Loucy (cell line): ENCODE results near the gene ZNF549.
A peak's percentile ranks its signal among the peaks of the same experiment; 100 is the strongest.

Source experiments
- H2AFZ ChIP-seq: fragments of 200-600 bp; sonication (generic); 2 replicates; pipeline ENCODE4 v1.6.0; 2016; ENCODE audit warnings: antibody characterized with exemption, mild to moderate bottlenecking, low read length, moderate library complexity
- H3F3A ChIP-seq: fragments of 200-600 bp; 2 replicates; pipeline ENCODE4 v1.6.0; 2016; ENCODE audit warnings: antibody characterized with exemption, low read depth, mild to moderate bottlenecking
- H3K27me3 ChIP-seq: fragments of 200-600 bp; sonication (generic); 2 replicates; pipeline ENCODE4 v1.6.1; 2014; ENCODE audit warnings: low read length, mild to moderate bottlenecking; ENCODE audit not compliant: insufficient read depth, poor library complexity, severe bottlenecking
- H3K36me3 ChIP-seq: fragments of 200-600 bp; sonication (generic); 2 replicates; pipeline ENCODE4 v1.6.1; 2016; ENCODE audit warnings: low read length; ENCODE audit not compliant: insufficient read depth
- H3K4me1 ChIP-seq: fragments of 200-600 bp; sonication (generic); 2 replicates; pipeline ENCODE4 v1.5.1; 2014; ENCODE audit warnings: low read length, mild to moderate bottlenecking; ENCODE audit not compliant: insufficient read depth, poor library complexity, severe bottlenecking
- H3K4me2 ChIP-seq: fragments of 200-600 bp; sonication (generic); 2 replicates; pipeline ENCODE4 v1.6.0; 2014; ENCODE audit warnings: antibody characterized with exemption, low read length, low read depth, mild to moderate bottlenecking; ENCODE audit not compliant: poor library complexity, severe bottlenecking
- H3K4me3 ChIP-seq: fragments of 200-600 bp; sonication (generic); 2 replicates; pipeline ENCODE4 v1.5.1; 2014; ENCODE audit warnings: low read length, mild to moderate bottlenecking, mixed read lengths; ENCODE audit not compliant: poor library complexity, severe bottlenecking
- H3K79me2 ChIP-seq: fragments of 200-600 bp; sonication (generic); 2 replicates; pipeline ENCODE4 v1.6.1; 2014; ENCODE audit warnings: low read length; ENCODE audit not compliant: insufficient read depth
- H3K9ac ChIP-seq: fragments of 200-600 bp; sonication (generic); 2 replicates; pipeline ENCODE4 v1.6.0; 2014; ENCODE audit warnings: mild to moderate bottlenecking, low read depth, low read length, moderate library complexity; ENCODE audit not compliant: poor library complexity, severe bottlenecking
- H3K9me2 ChIP-seq: fragments of 200-600 bp; sonication (generic); replicated peaks from 2 replicates; pipeline ENCODE4 v1.6.1; 2016; ENCODE audit warnings: low read depth, low read length, mixed read lengths
- H3K9me3 ChIP-seq: fragments of 200-600 bp; sonication (generic); 2 replicates; pipeline ENCODE4 v1.6.1; 2014; ENCODE audit warnings: mild to moderate bottlenecking, antibody characterized with exemption, low read length, low read depth; ENCODE audit not compliant: insufficient read depth
- H4K20me1 ChIP-seq: fragments of 200-600 bp; sonication (generic); 2 replicates; pipeline ENCODE4 v1.6.0; 2014; ENCODE audit warnings: antibody characterized with exemption, low read length, mild to moderate bottlenecking; ENCODE audit not compliant: insufficient read depth, poor library complexity, severe bottlenecking
- EZH2phosphoT487 ChIP-seq: fragments of 200-600 bp; IDR thresholded peaks from 2 replicates; pipeline ENCODE4 v1.6.1; 2018; ENCODE audit warnings: antibody characterized with exemption, mild to moderate bottlenecking, moderate library complexity, borderline replicate concordance
- TF ChIP-seq, protein P1 (sequence below): fragments of 200-600 bp; sonication (generic); conservative IDR thresholded peaks from 2 replicates; pipeline ENCODE4 v1.5.1; 2014; ENCODE audit warnings: mild to moderate bottlenecking, antibody characterized with exemption, low read length

ZNF549 gene

DNA sequence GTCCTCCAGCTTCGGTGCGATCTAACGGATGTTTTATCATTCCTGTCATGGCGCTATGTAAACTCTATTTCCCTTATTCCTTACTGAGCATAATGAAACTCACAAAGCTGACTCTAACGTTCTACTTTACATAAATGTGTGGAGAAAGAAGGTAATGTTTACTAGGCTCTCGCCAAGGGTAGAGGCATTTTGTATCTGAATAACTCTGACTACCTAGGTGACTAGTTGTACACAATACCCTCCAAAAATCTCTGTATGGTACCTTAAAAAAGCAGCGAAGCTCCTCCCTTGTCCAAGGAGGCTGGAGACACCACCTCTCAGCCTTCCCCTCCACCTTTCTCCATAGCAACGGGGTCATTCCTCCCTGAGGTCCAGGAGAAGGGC, 72.2 kb downstream of the ZNF549 start:
- H2AFZ ChIP-seq, result peak overlapping the region; percentile 93
- H3K4me1 ChIP-seq, result peaks cover 17% of the 10 kb centered on the region
- H3K27me3 ChIP-seq, result peaks cover 9% of the 10 kb centered on the region
- H3K4me3 ChIP-seq, result peak overlapping the region; percentile 88
- no peaks in the 10 kb centered on the region for H3F3A ChIP-seq
- H3K36me3 ChIP-seq, result peaks cover 3% of the 10 kb centered on the region; the same call in 1 of the 2 replicates
- H4K20me1 ChIP-seq, result no peaks in the 10 kb centered on the region
- H3K79me2 ChIP-seq, result peaks cover 20% of the 10 kb centered on the region
- TF ChIP-seq, protein P1, sequence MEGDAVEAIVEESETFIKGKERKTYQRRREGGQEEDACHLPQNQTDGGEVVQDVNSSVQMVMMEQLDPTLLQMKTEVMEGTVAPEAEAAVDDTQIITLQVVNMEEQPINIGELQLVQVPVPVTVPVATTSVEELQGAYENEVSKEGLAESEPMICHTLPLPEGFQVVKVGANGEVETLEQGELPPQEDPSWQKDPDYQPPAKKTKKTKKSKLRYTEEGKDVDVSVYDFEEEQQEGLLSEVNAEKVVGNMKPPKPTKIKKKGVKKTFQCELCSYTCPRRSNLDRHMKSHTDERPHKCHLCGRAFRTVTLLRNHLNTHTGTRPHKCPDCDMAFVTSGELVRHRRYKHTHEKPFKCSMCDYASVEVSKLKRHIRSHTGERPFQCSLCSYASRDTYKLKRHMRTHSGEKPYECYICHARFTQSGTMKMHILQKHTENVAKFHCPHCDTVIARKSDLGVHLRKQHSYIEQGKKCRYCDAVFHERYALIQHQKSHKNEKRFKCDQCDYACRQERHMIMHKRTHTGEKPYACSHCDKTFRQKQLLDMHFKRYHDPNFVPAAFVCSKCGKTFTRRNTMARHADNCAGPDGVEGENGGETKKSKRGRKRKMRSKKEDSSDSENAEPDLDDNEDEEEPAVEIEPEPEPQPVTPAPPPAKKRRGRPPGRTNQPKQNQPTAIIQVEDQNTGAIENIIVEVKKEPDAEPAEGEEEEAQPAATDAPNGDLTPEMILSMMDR, result no peak
- TF ChIP-seq EZH2phosphoT487, result no peak
- no peak overlapping the region for H3K9ac ChIP-seq
- peaks cover 5% of the 10 kb centered on the region; the same call in 1 of the 2 replicates for H3K9me3 ChIP-seq
- H3K4me2 ChIP-seq, result peak overlapping the region; percentile 96
- no peaks in the 10 kb centered on the region for H3K9me2 ChIP-seq

- Histone ChIP-seq H3K27me3 (peaks cover 9% of the 10 kb centered on the region), H3K36me3 (peaks cover 8% of the 10 kb centered on the region; the same call in 1 of the 2 replicates), H4K20me1 (no peaks in the 10 kb centered on the region), H3K79me2 (peaks cover 20% of the 10 kb centered on the region), H3K9ac (peak within 1 kb of the TSS; percentile 84), H3K4me1 (peaks cover 17% of the 10 kb centered on the region), H3K9me2 (no peaks in the 10 kb centered on the region), H3F3A (no peaks in the 10 kb centered on the region), H3K4me3 (peak within 1 kb of the TSS; percentile 88), H3K9me3 (peaks cover 10% of the 10 kb centered on the region; the same call in 1 of the 2 replicates), H3K4me2 (peak within 1 kb of the TSS; percentile 96), H2AFZ (peak within 1 kb of the TSS; percentile 93)
- no peak for TF ChIP-seq EZH2phosphoT487
- TF ChIP-seq, protein P1, result no peak
These were observed 72.7 kb downstream of the ZNF549 start, which contains the start of gene ZNF530 for GRCh38 chr19:57599761-57600383. Gene ZNF530 (plus strand): TSS chr19:57599885. CDS start chr19:57604346, 4,461 bp downstream.

- H4K20me1 ChIP-seq, result no peaks in the 10 kb centered on the region
- peaks cover 30% of the 10 kb centered on the region for H3K36me3 ChIP-seq
- H2AFZ ChIP-seq, result no peak overlapping the region
- H3K9me2 ChIP-seq, result no peaks in the 10 kb centered on the region
- H3K4me1 ChIP-seq, result no peaks in the 10 kb centered on the region
- TF ChIP-seq, protein P1, result no peak
- no peak for TF ChIP-seq EZH2phosphoT487
- no peaks in the 10 kb centered on the region for H3F3A ChIP-seq
- H3K9ac ChIP-seq, result no peak overlapping the region
- no peak overlapping the region for H3K4me2 ChIP-seq
- no peak overlapping the region for H3K4me3 ChIP-seq
- H3K27me3 ChIP-seq, result no peaks in the 10 kb centered on the region
- peaks cover 42% of the 10 kb centered on the region for H3K9me3 ChIP-seq
- no peaks in the 10 kb centered on the region for H3K79me2 ChIP-seq
These were observed 79.8 kb downstream of the ZNF549 start for GRCh38 chr19:57606931-57607330.
